Liver (tissue), 9 donors: ENCODE measurements around the gene LGR5. TPM values are rescaled to one million over a fixed set of nuclear protein-coding genes. Genes with fewer than 3 reads are reported as not detected.

ENCODE experiments used
- DNase-seq: peaks from one replicate; pipeline ENCODE4 v3.0.0-alpha.2; 2017; ENCODE audit warnings: low spot score
- H3K27ac ChIP-seq, 2 donors: one replicate each; pipeline ENCODE4 v1.7.0; 2013; ENCODE audit warnings: inconsistent platforms in 2 of 2, low read length in 2 of 2, control low read depth in 1 of 2, low read depth in 1 of 2, mild to moderate bottlenecking in 1 of 2
- H3K27me3 ChIP-seq, 4 donors: one replicate each; pipeline versions ENCODE4 v1.6.1 to v1.7.0; 2013; ENCODE audit warnings: low read length in 3 of 4, inconsistent platforms in 1 of 4, mild to moderate bottlenecking in 1 of 4, moderate library complexity in 1 of 4; ENCODE audit not compliant: control insufficient read depth in 4 of 4, insufficient read depth in 4 of 4
- H3K36me3 ChIP-seq, 4 donors: one replicate each; pipeline versions ENCODE4 v1.6.1 to v1.7.0; 2013; ENCODE audit warnings: low read length in 3 of 4, mild to moderate bottlenecking in 3 of 4, low read depth in 1 of 4, moderate library complexity in 1 of 4; ENCODE audit not compliant: control insufficient read depth in 4 of 4, insufficient read depth in 3 of 4
- H3K4me1 ChIP-seq, 4 donors: one replicate each; pipeline versions ENCODE4 v1.6.1 to v1.7.0; 2013; ENCODE audit warnings: low read length in 3 of 4, mild to moderate bottlenecking in 3 of 4, moderate library complexity in 1 of 4; ENCODE audit not compliant: control insufficient read depth in 4 of 4, insufficient read depth in 4 of 4
- H3K4me3 ChIP-seq, 3 donors: one replicate each; pipeline versions ENCODE4 v1.6.1 to v1.7.0; 2013; ENCODE audit warnings: low read length in 3 of 3, control low read depth in 1 of 3, low read depth in 1 of 3, mild to moderate bottlenecking in 1 of 3
- H3K9ac ChIP-seq, 2 donors: one replicate each; pipeline ENCODE4 v1.7.0; 2013; ENCODE audit warnings: low read length in 2 of 2, mild to moderate bottlenecking in 2 of 2, moderate library complexity in 2 of 2, control low read depth in 1 of 2, low read depth in 1 of 2
- H3K9me3 ChIP-seq, 4 donors: one replicate each; pipeline versions ENCODE4 v1.6.1 to v1.7.0; 2013; ENCODE audit warnings: low read length in 3 of 4; ENCODE audit not compliant: control insufficient read depth in 4 of 4
- EGR1 ChIP-seq, 2 donors: IDR thresholded peaks; 2 replicates each; pipeline ENCODE4 v1.6.1; 2016 to 2018; ENCODE audit warnings: antibody characterized with exemption in 2 of 2, low read depth in 2 of 2
- FOXA1 ChIP-seq: IDR thresholded peaks from 2 replicates; pipeline ENCODE4 v1.6.1; 2016; ENCODE audit warnings: antibody characterized with exemption
- GABPA ChIP-seq, 2 donors: IDR thresholded peaks in 1 of 2; conservative IDR thresholded peaks in 1 of 2; 2 replicates each; pipeline ENCODE4 v1.6.1; 2016; ENCODE audit warnings: antibody characterized with exemption in 2 of 2, mild to moderate bottlenecking in 1 of 2, moderate library complexity in 1 of 2
- HNF4G ChIP-seq: IDR thresholded peaks from 2 replicates; pipeline ENCODE4 v1.6.1; 2016; ENCODE audit warnings: antibody characterized with exemption
- JUND ChIP-seq, 2 donors: IDR thresholded peaks; 2 replicates each; pipeline ENCODE4 v1.6.1; 2016; ENCODE audit warnings: antibody characterized with exemption in 2 of 2
- RAD21 ChIP-seq, 2 donors: IDR thresholded peaks; 2 replicates each; pipeline ENCODE4 v1.6.1; 2016; ENCODE audit warnings: antibody characterized with exemption in 2 of 2, mild to moderate bottlenecking in 2 of 2
- RXRA ChIP-seq, 2 donors: IDR thresholded peaks; 2 replicates each; pipeline ENCODE4 v1.6.1; 2017 to 2018; ENCODE audit warnings: antibody characterized with exemption in 2 of 2, mild to moderate bottlenecking in 1 of 2
- SP1 ChIP-seq: IDR thresholded peaks from 2 replicates; pipeline ENCODE4 v1.6.1; 2018; ENCODE audit warnings: antibody characterized with exemption, mild to moderate bottlenecking
- YY1 ChIP-seq: IDR thresholded peaks from 2 replicates; pipeline ENCODE4 v1.6.1; 2016; ENCODE audit warnings: antibody characterized with exemption, mild to moderate bottlenecking
- ZBTB33 ChIP-seq: IDR thresholded peaks from 2 replicates; pipeline ENCODE4 v1.6.1; 2016; ENCODE audit warnings: antibody characterized with exemption
- WGBS: extraction: QIAGEN DNeasy Blood & Tissue Kit; methylation state at CpG from one replicate; pipeline ENCODE4 v1.1.7; 2013; 5-methylcytosine and 5-hydroxymethylcytosine counted together
- polyA plus RNA-seq, 2 donors: library from polyadenylated mRNA; stranded (reverse) in 1 of 2; unstranded in 1 of 2; fragments of 200-250 nt in 1 of 2; fragments of >200 nt in 1 of 2; fragmentation: Nextera tagmentation in 1 of 2; extraction: Ambion mirVana in 1 of 2; gene quantifications; one replicate each; pipeline versions ENCODE4 v1.2.1 to v1.2.3, GENCODE V29; 2013 to 2015
- total RNA-seq, 2 donors: library from RNA; depleted of rRNA; stranded (reverse); fragments of >200 nt; gene quantifications; one replicate each; pipeline ENCODE4 v1.2.3, GENCODE V29; 2014
- TF ChIP-seq, protein P1 (sequence below): IDR thresholded peaks from 2 replicates; pipeline ENCODE4 v1.6.1; 2016; ENCODE audit warnings: antibody characterized with exemption
- TF ChIP-seq, protein P2 (sequence below): fragments of 150-350 bp; IDR thresholded peaks from 2 replicates; pipeline ENCODE4 v1.5.1; 2017; ENCODE audit warnings: improper control_type of control experiment, low read depth, low read length; ENCODE audit not compliant: missing input control
- TF ChIP-seq, protein P3 (sequence below): IDR thresholded peaks from 2 replicates; pipeline ENCODE4 v1.6.1; 2016; ENCODE audit warnings: antibody characterized with exemption
- donor health status: healthy.
- donor health status: healthy.
- donor health status: healthy.
- donor health status: healthy.
- donor health status: healthy.

The LGR5 gene
- total and polyA plus RNA-seq, 4 donors: 0.17 to 0.99 (median 0.82) TPM

- Histone ChIP-seq H3K27ac (no peak overlapping the region), H3K9me3 (no peaks in the 10 kb centered on the region), H3K36me3 (peaks cover 11 to 89% (median 66%) of the 10 kb centered on the region in 4 donors), H3K9ac (no peak overlapping the region), H3K4me3 (no peak overlapping the region), H3K4me1 (no peaks in the 10 kb centered on the region), H3K27me3 (no peaks in the 10 kb centered on the region)
- no peak for TF ChIP-seq GABPA (IDR thresholded peaks at IDR 0.05 in 1 of 2, conservative IDR thresholded peaks at IDR 0.05 in 1 of 2)
- TF ChIP-seq ZBTB33: no peak
- TF ChIP-seq FOXA1: no peak
- no peak for TF ChIP-seq RXRA (IDR thresholded peaks at IDR 0.05)
- no peak for TF ChIP-seq SP1
- no peak for TF ChIP-seq HNF4G
- no peak for TF ChIP-seq YY1
- TF ChIP-seq EGR1 (IDR thresholded peaks at IDR 0.05; ENCODE audit: low read depth in 2 of 2): no peak
- TF ChIP-seq, protein P1, sequence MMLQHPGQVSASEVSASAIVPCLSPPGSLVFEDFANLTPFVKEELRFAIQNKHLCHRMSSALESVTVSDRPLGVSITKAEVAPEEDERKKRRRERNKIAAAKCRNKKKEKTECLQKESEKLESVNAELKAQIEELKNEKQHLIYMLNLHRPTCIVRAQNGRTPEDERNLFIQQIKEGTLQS: no peak
- TF ChIP-seq, protein P2, sequence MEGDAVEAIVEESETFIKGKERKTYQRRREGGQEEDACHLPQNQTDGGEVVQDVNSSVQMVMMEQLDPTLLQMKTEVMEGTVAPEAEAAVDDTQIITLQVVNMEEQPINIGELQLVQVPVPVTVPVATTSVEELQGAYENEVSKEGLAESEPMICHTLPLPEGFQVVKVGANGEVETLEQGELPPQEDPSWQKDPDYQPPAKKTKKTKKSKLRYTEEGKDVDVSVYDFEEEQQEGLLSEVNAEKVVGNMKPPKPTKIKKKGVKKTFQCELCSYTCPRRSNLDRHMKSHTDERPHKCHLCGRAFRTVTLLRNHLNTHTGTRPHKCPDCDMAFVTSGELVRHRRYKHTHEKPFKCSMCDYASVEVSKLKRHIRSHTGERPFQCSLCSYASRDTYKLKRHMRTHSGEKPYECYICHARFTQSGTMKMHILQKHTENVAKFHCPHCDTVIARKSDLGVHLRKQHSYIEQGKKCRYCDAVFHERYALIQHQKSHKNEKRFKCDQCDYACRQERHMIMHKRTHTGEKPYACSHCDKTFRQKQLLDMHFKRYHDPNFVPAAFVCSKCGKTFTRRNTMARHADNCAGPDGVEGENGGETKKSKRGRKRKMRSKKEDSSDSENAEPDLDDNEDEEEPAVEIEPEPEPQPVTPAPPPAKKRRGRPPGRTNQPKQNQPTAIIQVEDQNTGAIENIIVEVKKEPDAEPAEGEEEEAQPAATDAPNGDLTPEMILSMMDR: no peak
- TF ChIP-seq, protein P3, sequence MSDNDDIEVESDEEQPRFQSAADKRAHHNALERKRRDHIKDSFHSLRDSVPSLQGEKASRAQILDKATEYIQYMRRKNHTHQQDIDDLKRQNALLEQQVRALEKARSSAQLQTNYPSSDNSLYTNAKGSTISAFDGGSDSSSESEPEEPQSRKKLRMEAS: no peak
- TF ChIP-seq RAD21 (IDR thresholded peaks at IDR 0.05): no peak
- no peak for TF ChIP-seq JUND (IDR thresholded peaks at IDR 0.05)
- 92% methylated on average over 2 of the region's 2 CpGs for WGBS
- DNase-seq: no peak
Measured at GRCh38 chr12:71627438-71628002, 187.9 kb downstream of the LGR5 start.

Other genes with a start within 250 kb of the LGR5 start
- 10 to 100 TPM; 10.6 to 32.3 TPM for gene ZFC3H1, start 224.1 kb downstream of the LGR5 start, total RNA-seq
- gene ZFC3H1, start 224.1 kb downstream of the LGR5 start, polyA plus RNA-seq: 1 to 10 TPM; 3.4 to 6.6 TPM
- 1 to 10 TPM; 1.5 TPM for gene THAP2, start 224.5 kb downstream of the LGR5 start, total RNA-seq
- gene THAP2, start 224.5 kb downstream of the LGR5 start, polyA plus RNA-seq: 1 to 10 TPM in 1 of 2 donors, under 1 TPM in 1; 0.82 to 2.5 TPM
- 10 to 100 TPM; 12.2 to 30.0 TPM for gene TMEM19, start 246.3 kb downstream of the LGR5 start, total RNA-seq
- 10 to 100 TPM in 1 of 2 donors, 1 to 10 TPM in 1; 9.5 to 10.7 TPM for gene TMEM19, start 246.3 kb downstream of the LGR5 start, polyA plus RNA-seq